GM12878 (cell line): Measurements from ENCODE around the gene SYS1. TPM values are rescaled to one million over a fixed set of nuclear protein-coding genes. Genes with fewer than 3 reads are reported as not detected.

ENCODE experiments used
- CBX5 ChIP-seq: sonication (generic); IDR thresholded peaks from 2 replicates; pipeline ENCODE4 v1.6.1; 2016; ENCODE audit warnings: low read depth, moderate library complexity, mild to moderate bottlenecking, inconsistent platforms
- CREB1 ChIP-seq: IDR thresholded peaks from 2 replicates; pipeline ENCODE4 v1.6.1; 2012; ENCODE audit warnings: low read depth, mild to moderate bottlenecking, inconsistent platforms
- FOS ChIP-seq: IDR thresholded peaks from 3 replicates; pipeline ENCODE4 v1.6.1; 2011; ENCODE audit warnings: borderline replicate concordance; ENCODE audit not compliant: insufficient read length; ENCODE audit errors: extremely low read depth
- FOXK2 ChIP-seq: fragments of 450-650 bp; IDR thresholded peaks from 2 replicates; pipeline ENCODE4 v1.6.1; 2017; ENCODE audit warnings: mild to moderate bottlenecking, moderate library complexity
- LARP7 ChIP-seq: fragments of 450-650 bp; IDR thresholded peaks from 2 replicates; pipeline ENCODE4 v1.6.1; 2017; ENCODE audit warnings: mild to moderate bottlenecking
- MEF2A ChIP-seq: IDR thresholded peaks from 2 replicates; pipeline ENCODE4 v1.6.1; 2011; ENCODE audit warnings: low read depth, mild to moderate bottlenecking, low read length, moderate library complexity; ENCODE audit not compliant: insufficient read depth
- NR2F1 ChIP-seq: fragments of 450-650 bp; conservative IDR thresholded peaks from 2 replicates; pipeline ENCODE4 v1.6.1; 2017; ENCODE audit warnings: mild to moderate bottlenecking
- POLR2A ChIP-seq: IDR thresholded peaks from 2 replicates; pipeline ENCODE4 v1.6.1; 2011; ENCODE audit warnings: low read depth, mild to moderate bottlenecking, low read length
- POLR2AphosphoS5 ChIP-seq: IDR thresholded peaks from 2 replicates; pipeline ENCODE4 v1.6.1; 2011; ENCODE audit warnings: mild to moderate bottlenecking, low read length, inconsistent platforms
- RELB ChIP-seq: fragments of 450-650 bp; IDR thresholded peaks from 2 replicates; pipeline ENCODE4 v1.6.1; 2017; ENCODE audit warnings: low read depth, mild to moderate bottlenecking, moderate library complexity
- SMAD5 ChIP-seq: IDR thresholded peaks from 2 replicates; pipeline ENCODE4 v1.6.1; 2016; ENCODE audit warnings: antibody characterized with exemption, low read depth
- TCF12 ChIP-seq: IDR thresholded peaks from 2 replicates; pipeline ENCODE4 v1.6.1; 2011; ENCODE audit warnings: low read depth, mild to moderate bottlenecking, low read length
- ZBED1 ChIP-seq: IDR thresholded peaks from 2 replicates; pipeline ENCODE4 v1.6.1; 2016; ENCODE audit warnings: borderline replicate concordance
- ZBTB33 ChIP-seq: fragments of 450-650 bp; IDR thresholded peaks from 2 replicates; pipeline ENCODE4 v1.6.1; 2017; ENCODE audit warnings: mild to moderate bottlenecking
- polyA plus RNA-seq, 11 experiments: library from polyadenylated mRNA; depleted of rRNA in 4 of 11; unstranded in 6 of 11; stranded (reverse) in 5 of 11; fragments of >200 nt; fragmentation: Nextera tagmentation in 4 of 11; fragmentation: Illumina TruSeq in 1 of 11; extraction: Ambion mirVana in 4 of 11; extraction: Trizol in 1 of 11; gene quantifications; 1 replicate in 1 of 11; 2 replicates in 10 of 11; pipeline versions ENCODE4 v1.2.1 to v1.2.3, GENCODE V29; 2011 to 2016; ENCODE audit warnings: inconsistent platforms in 2 of 11, missing spikeins in 2 of 11, low read depth in 1 of 11
- total RNA-seq, 4 experiments: library from RNA; depleted of rRNA in 3 of 4; stranded (reverse); fragments of >200 nt in 3 of 4; fragmentation: Illumina TruSeq in 1 of 4; extraction: Trizol in 1 of 4; gene quantifications; 2 replicates each; pipeline versions ENCODE4 v1.2.1 to v1.2.3, GENCODE V29; 2013 to 2021
- TF ChIP-seq, protein P1 (sequence below): IDR thresholded peaks from 2 replicates; pipeline ENCODE4 v1.6.1; 2011; ENCODE audit warnings: low read depth, mild to moderate bottlenecking, low read length, moderate library complexity, borderline replicate concordance; ENCODE audit errors: extremely low read depth
- TF ChIP-seq, protein P2 (sequence below): fragments of 450-650 bp; conservative IDR thresholded peaks from 2 replicates; pipeline ENCODE4 v1.6.1; 2017; ENCODE audit warnings: mild to moderate bottlenecking, moderate library complexity

SYS1 gene
- total and polyA plus RNA-seq, 10 of the 15 experiments (the other 5 are each of a cell fraction or from before 2014, with no cell fraction given): 5.1 to 22.6 (median 9.3) TPM

DNA sequence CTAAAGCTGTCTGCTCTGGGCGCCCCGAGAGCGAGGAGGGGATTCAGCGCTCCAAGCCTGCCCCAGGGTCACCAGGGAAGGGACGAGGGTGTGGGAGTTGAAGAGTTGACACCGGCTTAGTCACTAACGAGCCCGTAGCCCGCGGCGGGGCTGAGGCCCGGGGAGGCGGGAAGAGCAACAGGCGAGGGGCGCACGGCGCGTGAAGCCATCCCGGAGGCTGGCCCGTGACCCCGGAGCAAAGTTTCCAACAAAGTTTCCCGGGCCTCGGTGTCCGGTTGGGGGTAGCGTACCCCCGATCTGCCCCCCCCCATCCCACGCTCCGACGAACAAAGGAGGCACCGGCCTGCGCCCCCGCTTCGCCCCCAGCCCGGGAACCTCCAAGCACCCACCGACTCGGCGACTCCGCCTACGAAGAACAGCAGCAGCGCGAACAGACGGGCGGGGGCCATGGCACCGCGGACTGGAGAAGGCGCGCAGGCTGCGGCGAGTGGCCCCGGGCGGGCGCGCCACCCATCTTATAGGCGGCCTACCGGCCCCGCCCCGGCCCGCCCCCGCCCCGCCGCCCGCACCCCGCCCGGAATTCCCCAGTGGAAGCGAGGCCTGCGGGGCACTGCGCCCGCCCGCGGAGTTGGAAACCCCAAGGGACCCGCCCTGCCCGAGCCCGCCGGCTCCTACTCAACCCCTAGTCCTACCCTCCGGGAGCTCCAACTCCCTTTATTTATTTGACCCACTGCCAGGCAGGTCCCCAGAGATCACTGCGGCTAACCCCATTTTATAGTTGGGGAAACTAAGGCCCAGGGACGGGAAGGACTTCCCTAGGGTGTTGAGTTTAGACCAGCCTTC, 14.8 kb upstream of the SYS1 start, which contains the start of gene SDC4 (continued):
- TF ChIP-seq ZBED1: no peak
- no peak for TF ChIP-seq ZBTB33
- TF ChIP-seq LARP7: 0 out of 2 replicates have a peak, but pooled peaks have one; percentile 29
- peak; percentile 66; the same call in 1 of the 2 replicates for TF ChIP-seq TCF12
- TF ChIP-seq, protein P1, sequence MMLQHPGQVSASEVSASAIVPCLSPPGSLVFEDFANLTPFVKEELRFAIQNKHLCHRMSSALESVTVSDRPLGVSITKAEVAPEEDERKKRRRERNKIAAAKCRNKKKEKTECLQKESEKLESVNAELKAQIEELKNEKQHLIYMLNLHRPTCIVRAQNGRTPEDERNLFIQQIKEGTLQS: no peak
- TF ChIP-seq POLR2A: peak; percentile 79
- peak; percentile 73; the same call in 1 of the 2 replicates for TF ChIP-seq POLR2AphosphoS5
- no peak for TF ChIP-seq FOS
- TF ChIP-seq CBX5: no peak
- TF ChIP-seq CREB1: no peak
- TF ChIP-seq NR2F1: 0 out of 2 replicates have a peak, but pooled peaks have one; percentile 24
- TF ChIP-seq, protein P2, sequence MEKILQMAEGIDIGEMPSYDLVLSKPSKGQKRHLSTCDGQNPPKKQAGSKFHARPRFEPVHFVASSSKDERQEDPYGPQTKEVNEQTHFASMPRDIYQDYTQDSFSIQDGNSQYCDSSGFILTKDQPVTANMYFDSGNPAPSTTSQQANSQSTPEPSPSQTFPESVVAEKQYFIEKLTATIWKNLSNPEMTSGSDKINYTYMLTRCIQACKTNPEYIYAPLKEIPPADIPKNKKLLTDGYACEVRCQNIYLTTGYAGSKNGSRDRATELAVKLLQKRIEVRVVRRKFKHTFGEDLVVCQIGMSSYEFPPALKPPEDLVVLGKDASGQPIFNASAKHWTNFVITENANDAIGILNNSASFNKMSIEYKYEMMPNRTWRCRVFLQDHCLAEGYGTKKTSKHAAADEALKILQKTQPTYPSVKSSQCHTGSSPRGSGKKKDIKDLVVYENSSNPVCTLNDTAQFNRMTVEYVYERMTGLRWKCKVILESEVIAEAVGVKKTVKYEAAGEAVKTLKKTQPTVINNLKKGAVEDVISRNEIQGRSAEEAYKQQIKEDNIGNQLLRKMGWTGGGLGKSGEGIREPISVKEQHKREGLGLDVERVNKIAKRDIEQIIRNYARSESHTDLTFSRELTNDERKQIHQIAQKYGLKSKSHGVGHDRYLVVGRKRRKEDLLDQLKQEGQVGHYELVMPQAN: peak; percentile 54; the same call in 1 of the 2 replicates
- no peak for TF ChIP-seq SMAD5
- TF ChIP-seq FOXK2: no peak
- 0 out of 2 replicates have a peak, but pooled peaks have one; percentile 24 for TF ChIP-seq RELB
- no peak for TF ChIP-seq MEF2A
